Spinal cord (tissue), 10 donors: Measurements from ENCODE around the gene RPL15. TPM values are rescaled to one million over a fixed set of nuclear protein-coding genes. Genes with fewer than 3 reads are reported as not detected.
A peak's percentile ranks its signal among the peaks of the same experiment; 100 is the strongest.

Source experiments
- DNase-seq, 6 donors: peaks; one replicate each; pipeline versions ENCODE4 v3.0.0 to v3.0.0-alpha.2; 2013 to 2015; ENCODE audit warnings: low spot score in 6 of 6, low read depth in 4 of 6
- H3K27ac ChIP-seq: one replicate; pipeline ENCODE4 v1.5.1; 2013; ENCODE audit warnings: low read depth, low read length, control low read depth
- H3K27me3 ChIP-seq: one replicate; pipeline ENCODE4 v1.6.1; 2013; ENCODE audit warnings: low read length; ENCODE audit not compliant: control insufficient read depth, insufficient read depth
- H3K36me3 ChIP-seq: one replicate; pipeline ENCODE4 v1.6.1; 2013; ENCODE audit warnings: low read length; ENCODE audit not compliant: control insufficient read depth, insufficient read depth
- H3K4me1 ChIP-seq: one replicate; pipeline ENCODE4 v1.6.1; 2013; ENCODE audit warnings: low read length; ENCODE audit not compliant: control insufficient read depth, insufficient read depth
- H3K4me3 ChIP-seq: one replicate; pipeline ENCODE4 v1.5.1; 2013; ENCODE audit warnings: low read depth, low read length, control low read depth
- H3K9me3 ChIP-seq: one replicate; pipeline ENCODE4 v1.6.1; 2013; ENCODE audit warnings: low read length; ENCODE audit not compliant: control insufficient read depth, insufficient read depth
- WGBS: methylation state at CpG from one replicate; pipeline ENCODE4 v1.1.5; 2013; ENCODE audit warnings: missing lambda C conversion rate; ENCODE audit not compliant: insufficient coverage; 5-methylcytosine and 5-hydroxymethylcytosine counted together
- polyA plus RNA-seq, 2 donors: library from polyadenylated mRNA; unstranded; fragments of 120-200 nt; gene quantifications; one replicate each; pipeline ENCODE4 v1.2.1, GENCODE V29; 2013; ENCODE audit not compliant: insufficient read length in 2 of 2
- total RNA-seq, 2 donors: library from RNA; depleted of rRNA in 1 of 2; stranded (reverse); fragments of 120-200 nt in 1 of 2; fragments of >200 nt in 1 of 2; gene quantifications; one replicate each; pipeline versions ENCODE4 v1.2.3 to v1.2.4, GENCODE V29; 2013 to 2014
- donor health status: healthy.

RPL15 gene
- total and polyA plus RNA-seq, 4 donors = 1,637 to 1,807 (median 1,669) TPM

GRCh38 chr3:23938688-23939087 is 21.8 kb downstream of the RPL15 start:
- no peaks in the 10 kb centered on the region for H3K9me3 ChIP-seq
- no peaks in the 10 kb centered on the region for H3K36me3 ChIP-seq
- DNase-seq = no peak
- H3K27ac ChIP-seq = no peak overlapping the region
- no peaks in the 10 kb centered on the region for H3K4me1 ChIP-seq
- H3K4me3 ChIP-seq = no peak overlapping the region
- H3K27me3 ChIP-seq = no peaks in the 10 kb centered on the region

- no peak overlapping the region for H3K4me3 ChIP-seq
- 85% methylated on average over 4 of the region's 5 CpGs for WGBS
- no peaks in the 10 kb centered on the region for H3K9me3 ChIP-seq
- H3K27ac ChIP-seq = no peak overlapping the region
- H3K36me3 ChIP-seq = no peaks in the 10 kb centered on the region
- no peak for DNase-seq
- H3K27me3 ChIP-seq = no peaks in the 10 kb centered on the region
- H3K4me1 ChIP-seq = no peaks in the 10 kb centered on the region
These were observed 23.8 kb downstream of the RPL15 start for GRCh38 chr3:23940775-23941174.

- no peaks in the 10 kb centered on the region for H3K9me3 ChIP-seq
- no peak for DNase-seq
- 82% methylated on average over 3 of the region's 4 CpGs for WGBS
- no peak overlapping the region for H3K4me3 ChIP-seq
- H3K36me3 ChIP-seq = no peaks in the 10 kb centered on the region
- H3K27me3 ChIP-seq = no peaks in the 10 kb centered on the region
- H3K27ac ChIP-seq = no peak overlapping the region
- peaks cover 4% of the 10 kb centered on the region for H3K4me1 ChIP-seq
These were observed 24.5 kb downstream of the RPL15 start for GRCh38 chr3:23941440-23941839.

- H3K4me1 ChIP-seq = peaks cover 6% of the 10 kb centered on the region
- H3K27me3 ChIP-seq = no peaks in the 10 kb centered on the region
- DNase-seq = no peak
- no peak overlapping the region for H3K27ac ChIP-seq
- no peak overlapping the region for H3K4me3 ChIP-seq
- no peaks in the 10 kb centered on the region for H3K36me3 ChIP-seq
- H3K9me3 ChIP-seq = no peaks in the 10 kb centered on the region
- 99% methylated on average over 9 of the region's 11 CpGs for WGBS
These were observed 25.6 kb downstream of the RPL15 start for GRCh38 chr3:23942546-23942945.

GRCh38 chr3:23944007-23944783 is 27.3 kb downstream of the RPL15 start:
- H3K27ac ChIP-seq = peak overlapping the region; percentile 90
- H3K27me3 ChIP-seq = no peaks in the 10 kb centered on the region
- WGBS = under 1% methylated on average over 12 of the region's 13 CpGs
- H3K9me3 ChIP-seq = no peaks in the 10 kb centered on the region
- H3K4me1 ChIP-seq = peaks cover 10% of the 10 kb centered on the region
- H3K36me3 ChIP-seq = no peaks in the 10 kb centered on the region
- peak in 3 of 6 donors; percentile 0 to 57 (median 43) for DNase-seq
- H3K4me3 ChIP-seq = peak overlapping the region; percentile 81

GRCh38 chr3:23944861-23945662 is 28.1 kb downstream of the RPL15 start, which contains the start of gene NR1D2:
Gene NR1D2, plus strand, starts transcription at chr3:23945286. Its CDS starts 293 bp downstream, at chr3:23945579.
- H3K36me3 ChIP-seq = no peaks in the 10 kb centered on the region
- no peaks in the 10 kb centered on the region for H3K27me3 ChIP-seq
- DNase-seq = peak in 5 of 6 donors; percentile 47 to 92 (median 67)
- H3K9me3 ChIP-seq = no peaks in the 10 kb centered on the region
- peaks cover 13% of the 10 kb centered on the region for H3K4me1 ChIP-seq
- H3K4me3 ChIP-seq = peak within 1 kb of the TSS; percentile 96
- peak within 1 kb of the TSS; percentile 94 for H3K27ac ChIP-seq
- 0% methylated on average over 84 of the region's 88 CpGs for WGBS

GRCh38 chr3:23945663-23945912 is 28.7 kb downstream of the RPL15 start:
- peaks cover 13% of the 10 kb centered on the region for H3K4me1 ChIP-seq
- no peaks in the 10 kb centered on the region for H3K27me3 ChIP-seq
- no peaks in the 10 kb centered on the region for H3K9me3 ChIP-seq
- H3K36me3 ChIP-seq = no peaks in the 10 kb centered on the region
- H3K4me3 ChIP-seq = peak overlapping the region; percentile 81
- no peak for DNase-seq
- under 1% methylated on average over 39 of the region's 39 CpGs for WGBS
- no peak overlapping the region for H3K27ac ChIP-seq

GRCh38 chr3:23945913-23946687 is 29.2 kb downstream of the RPL15 start:
- no peaks in the 10 kb centered on the region for H3K27me3 ChIP-seq
- H3K9me3 ChIP-seq = no peaks in the 10 kb centered on the region
- peak overlapping the region; percentile 94 for H3K27ac ChIP-seq
- H3K4me1 ChIP-seq = peaks cover 13% of the 10 kb centered on the region
- H3K36me3 ChIP-seq = no peaks in the 10 kb centered on the region
- WGBS = under 1% methylated on average over 87 of the region's 87 CpGs
- DNase-seq = peak; percentile 89 to 99 (median 92)
- peak overlapping the region; percentile 96 for H3K4me3 ChIP-seq

- DNase-seq = no peak
- Histone ChIP-seq H3K27me3 (no peaks in the 10 kb centered on the region), H3K36me3 (no peaks in the 10 kb centered on the region), H3K4me1 (peaks cover 13% of the 10 kb centered on the region), H3K27ac (no peak overlapping the region), H3K4me3 (no peak overlapping the region), H3K9me3 (no peaks in the 10 kb centered on the region)
- WGBS = no CpG with 5 or more reads among the region's 2 CpGs
These were observed 31.8 kb downstream of the RPL15 start for GRCh38 chr3:23948761-23949160.
